ENCODE results near the gene BMP8A. TPM values are rescaled to one million over a fixed set of nuclear protein-coding genes. Genes with fewer than 3 reads are reported as not detected.

Gene BMP8A
- polyA plus RNA-seq, 2 donors = not detected

DNA sequence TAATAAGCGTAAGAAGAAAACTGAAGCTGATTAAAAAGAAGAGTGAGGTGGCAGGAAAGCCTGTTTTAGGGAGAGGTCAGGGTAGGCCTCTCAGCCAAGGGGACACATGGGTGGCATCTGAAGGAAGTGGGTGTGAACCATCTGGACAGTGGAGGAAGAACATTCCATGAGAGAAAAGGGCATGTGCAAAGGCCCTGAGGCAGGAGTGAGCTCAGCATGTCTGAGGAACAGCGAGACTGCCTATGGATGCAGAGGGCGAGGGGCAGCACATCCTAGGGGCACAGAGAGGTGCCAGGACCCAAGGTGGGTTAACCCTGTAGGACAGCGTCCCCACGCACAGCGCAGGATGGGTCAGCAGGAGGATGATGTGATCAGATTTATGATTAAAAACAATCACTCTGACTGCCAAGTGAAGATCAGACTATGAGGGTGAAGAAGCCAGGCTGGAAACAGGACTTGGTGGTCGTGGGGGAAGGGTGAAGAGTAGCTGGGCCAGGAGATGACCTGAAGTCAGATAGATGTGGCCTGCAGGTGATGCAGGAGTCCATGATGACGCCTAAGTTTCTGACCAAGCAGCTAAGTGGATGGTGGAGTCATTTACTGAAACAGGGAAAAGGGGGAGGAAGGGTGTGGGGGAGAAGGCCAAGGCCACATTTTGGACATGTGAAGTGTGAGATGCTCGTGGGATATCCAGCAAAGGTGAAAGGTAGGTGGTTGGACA, 47.3 kb downstream of the BMP8A start:
- no peaks in the 10 kb centered on the region for H3K4me1 ChIP-seq (ENCODE audit: control insufficient read depth in 2 of 2, insufficient read depth in 2 of 2, low read length in 1 of 2)
- WGBS, 2 donors = 87% methylated on average over 9 of the region's 9 CpGs
- H3K27ac ChIP-seq (ENCODE audit: low read depth in 2 of 2, low read length in 1 of 2) = no peak overlapping the region
- no peaks in the 10 kb centered on the region for H3K27me3 ChIP-seq (ENCODE audit: control insufficient read depth in 1 of 2, insufficient read depth in 2 of 2, low read length in 2 of 2)
- no peak overlapping the region for H3K4me3 ChIP-seq (ENCODE audit: low read depth in 1 of 2, low read length in 2 of 2)
- H3K36me3 ChIP-seq (ENCODE audit: control insufficient read depth in 2 of 2, insufficient read depth in 2 of 2, low read length in 1 of 2) = peaks cover 2 to 12% of the 10 kb centered on the region in 2 donors
- H3K9me3 ChIP-seq (ENCODE audit: control insufficient read depth in 2 of 2, insufficient read depth in 1 of 2, low read depth in 1 of 2, low read length in 1 of 2) = no peaks in the 10 kb centered on the region

DNA sequence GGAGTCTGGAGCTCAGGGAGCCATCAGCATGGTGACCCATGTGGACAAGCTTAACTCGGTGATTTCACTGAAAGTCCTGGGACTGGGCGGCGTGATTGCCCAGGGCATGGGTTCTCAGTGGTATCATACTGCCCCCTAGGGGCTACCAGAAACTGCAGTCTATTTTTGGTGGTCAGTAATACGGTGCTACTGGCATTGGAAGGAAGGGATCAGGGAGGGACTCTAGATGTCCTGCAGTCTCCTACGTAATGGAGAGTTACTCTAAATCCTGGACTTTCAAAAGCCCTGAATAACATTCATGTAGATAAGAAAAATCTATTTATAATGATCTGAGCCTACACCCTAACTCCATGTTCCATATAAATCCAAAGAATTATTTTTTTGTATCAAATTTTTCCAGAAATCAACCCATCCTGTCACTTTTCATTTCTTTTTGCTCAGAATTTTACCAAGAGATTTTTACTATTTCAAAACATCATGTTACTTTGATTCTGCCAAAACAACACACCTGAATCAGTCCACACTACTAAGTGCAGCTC, 47.9 kb downstream of the BMP8A start:
- Histone ChIP-seq H3K27ac (ENCODE audit: low read depth in 2 of 2, low read length in 1 of 2) (no peak overlapping the region), H3K4me3 (ENCODE audit: low read depth in 1 of 2, low read length in 2 of 2) (no peak overlapping the region), H3K36me3 (ENCODE audit: control insufficient read depth in 2 of 2, insufficient read depth in 2 of 2, low read length in 1 of 2) (peaks cover 2 to 12% of the 10 kb centered on the region in 2 donors), H3K27me3 (ENCODE audit: control insufficient read depth in 1 of 2, insufficient read depth in 2 of 2, low read length in 2 of 2) (no peaks in the 10 kb centered on the region), H3K4me1 (ENCODE audit: control insufficient read depth in 2 of 2, insufficient read depth in 2 of 2, low read length in 1 of 2) (no peaks in the 10 kb centered on the region), H3K9me3 (ENCODE audit: control insufficient read depth in 2 of 2, insufficient read depth in 1 of 2, low read depth in 1 of 2, low read length in 1 of 2) (no peaks in the 10 kb centered on the region)
- 7 to 11% methylated on average over 5 of the region's 5 CpGs for WGBS, 2 donors

DNA sequence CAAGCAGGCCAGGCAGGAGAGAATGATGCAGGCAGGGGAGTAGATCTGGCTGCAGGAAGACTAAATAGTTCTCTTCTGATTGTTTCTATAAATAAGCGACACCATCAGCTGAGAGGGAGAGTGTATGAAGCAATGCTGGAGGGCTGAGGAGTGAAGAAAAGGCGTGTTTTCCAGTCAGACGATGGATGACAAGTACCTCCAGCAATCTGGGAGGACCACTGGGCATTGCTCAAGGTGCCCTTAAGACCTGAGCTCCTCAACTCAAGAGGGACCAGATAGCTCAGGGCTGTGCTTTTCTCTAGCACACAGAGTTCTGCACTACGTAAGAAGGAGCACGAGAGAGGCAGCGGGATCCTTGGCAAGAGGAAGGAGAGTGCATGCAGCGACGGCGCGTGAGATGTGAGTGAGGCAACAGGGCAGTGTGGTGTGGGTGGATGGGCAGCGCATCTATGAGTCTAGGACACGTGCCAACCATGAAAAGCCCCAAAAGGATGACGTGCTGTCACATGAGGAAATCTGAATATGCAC, 49.1 kb downstream of the BMP8A start:
- Histone ChIP-seq H3K36me3 (ENCODE audit: control insufficient read depth in 2 of 2, insufficient read depth in 2 of 2, low read length in 1 of 2) (peaks cover 5 to 14% of the 10 kb centered on the region in 2 donors), H3K27ac (ENCODE audit: low read depth in 2 of 2, low read length in 1 of 2) (no peak overlapping the region), H3K4me3 (ENCODE audit: low read depth in 1 of 2, low read length in 2 of 2) (no peak overlapping the region), H3K27me3 (ENCODE audit: control insufficient read depth in 1 of 2, insufficient read depth in 2 of 2, low read length in 2 of 2) (no peaks in the 10 kb centered on the region), H3K4me1 (ENCODE audit: control insufficient read depth in 2 of 2, insufficient read depth in 2 of 2, low read length in 1 of 2) (no peaks in the 10 kb centered on the region), H3K9me3 (ENCODE audit: control insufficient read depth in 2 of 2, insufficient read depth in 1 of 2, low read depth in 1 of 2, low read length in 1 of 2) (no peaks in the 10 kb centered on the region)
- 79 to 84% methylated on average over 13 of the region's 13 CpGs for WGBS, 2 donors

DNA sequence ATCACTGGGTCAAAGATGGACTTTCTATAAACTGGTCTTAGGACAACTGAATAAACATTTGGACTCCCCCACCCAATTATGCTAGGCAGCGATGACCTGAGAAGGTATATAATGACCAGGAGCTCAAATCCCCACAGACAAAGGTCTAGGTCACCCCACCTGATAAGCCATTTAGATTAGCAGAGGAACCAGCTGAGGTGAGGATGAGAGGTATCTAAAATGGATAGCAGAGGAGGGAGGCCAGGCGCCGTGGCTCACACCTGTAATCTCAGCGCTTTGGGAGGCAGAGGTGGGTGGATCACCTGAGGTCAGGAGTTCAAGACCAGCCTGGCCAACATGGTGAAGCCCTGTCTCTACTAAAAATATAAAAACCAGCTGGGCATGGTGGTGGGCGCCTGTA, 51.5 kb downstream of the BMP8A start:
- H3K4me3 ChIP-seq (ENCODE audit: low read depth in 1 of 2, low read length in 2 of 2) = no peak overlapping the region
- H3K9me3 ChIP-seq (ENCODE audit: control insufficient read depth in 2 of 2, insufficient read depth in 1 of 2, low read depth in 1 of 2, low read length in 1 of 2) = no peaks in the 10 kb centered on the region
- H3K27ac ChIP-seq (ENCODE audit: low read depth in 2 of 2, low read length in 1 of 2) = no peak overlapping the region
- peaks cover 5 to 20% of the 10 kb centered on the region in 2 donors for H3K36me3 ChIP-seq (ENCODE audit: control insufficient read depth in 2 of 2, insufficient read depth in 2 of 2, low read length in 1 of 2)
- no peaks in the 10 kb centered on the region for H3K27me3 ChIP-seq (ENCODE audit: control insufficient read depth in 1 of 2, insufficient read depth in 2 of 2, low read length in 2 of 2)
- 91 to 97% methylated on average over 5 of the region's 5 CpGs for WGBS, 2 donors
- no peaks in the 10 kb centered on the region for H3K4me1 ChIP-seq (ENCODE audit: control insufficient read depth in 2 of 2, insufficient read depth in 2 of 2, low read length in 1 of 2)

DNA sequence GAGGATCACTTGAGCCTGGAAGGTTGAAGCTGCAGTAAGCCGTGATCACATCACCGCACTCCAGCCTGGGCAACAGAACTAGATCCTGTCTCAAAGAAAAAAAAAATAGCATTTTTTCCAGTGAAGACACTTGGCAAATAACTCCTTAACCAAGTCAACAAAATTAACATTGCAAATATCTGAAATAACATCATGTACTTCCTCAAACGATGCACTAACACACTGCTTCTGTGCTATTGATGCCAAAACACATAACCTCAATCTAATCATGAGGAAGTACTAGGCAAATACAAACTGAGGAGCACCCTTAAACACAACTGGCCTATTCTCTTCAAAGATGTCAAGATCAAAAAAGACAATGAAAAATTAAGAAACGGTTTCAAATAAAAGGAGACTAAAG, 52.9 kb downstream of the BMP8A start:
- no peaks in the 10 kb centered on the region for H3K9me3 ChIP-seq (ENCODE audit: control insufficient read depth in 2 of 2, insufficient read depth in 1 of 2, low read depth in 1 of 2, low read length in 1 of 2)
- no peak overlapping the region for H3K27ac ChIP-seq (ENCODE audit: low read depth in 2 of 2, low read length in 1 of 2)
- peaks cover 10 to 17% of the 10 kb centered on the region in 2 donors for H3K36me3 ChIP-seq (ENCODE audit: control insufficient read depth in 2 of 2, insufficient read depth in 2 of 2, low read length in 1 of 2)
- no peak overlapping the region for H3K4me3 ChIP-seq (ENCODE audit: low read depth in 1 of 2, low read length in 2 of 2)
- H3K27me3 ChIP-seq (ENCODE audit: control insufficient read depth in 1 of 2, insufficient read depth in 2 of 2, low read length in 2 of 2) = no peaks in the 10 kb centered on the region
- no peaks in the 10 kb centered on the region for H3K4me1 ChIP-seq (ENCODE audit: control insufficient read depth in 2 of 2, insufficient read depth in 2 of 2, low read length in 1 of 2)
- 73 to 80% methylated on average over 4 of the region's 4 CpGs for WGBS, 2 donors

DNA sequence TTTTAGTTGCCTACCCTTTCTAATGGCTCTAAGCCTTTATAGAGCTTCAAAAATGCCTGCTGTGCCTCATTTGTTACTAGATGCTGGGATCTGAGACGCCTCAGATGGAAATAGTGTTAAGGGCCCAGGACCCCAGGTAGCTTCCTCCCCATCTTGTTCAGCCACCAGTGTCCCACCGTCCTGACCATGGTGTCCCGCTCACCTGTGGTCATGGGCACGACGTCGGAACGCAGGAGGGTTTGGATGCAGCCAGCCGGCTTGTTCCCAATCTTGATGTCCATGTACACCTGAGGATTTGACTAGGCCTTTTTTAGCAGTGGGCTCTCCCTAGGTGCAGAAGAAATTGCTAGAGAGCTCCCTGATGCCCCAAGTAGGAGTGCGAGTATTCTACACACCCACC, 54.1 kb downstream of the BMP8A start:
- Histone ChIP-seq H3K9me3 (ENCODE audit: control insufficient read depth in 2 of 2, insufficient read depth in 1 of 2, low read depth in 1 of 2, low read length in 1 of 2) (no peaks in the 10 kb centered on the region), H3K4me3 (ENCODE audit: low read depth in 1 of 2, low read length in 2 of 2) (no peak overlapping the region), H3K4me1 (ENCODE audit: control insufficient read depth in 2 of 2, insufficient read depth in 2 of 2, low read length in 1 of 2) (no peaks in the 10 kb centered on the region), H3K27ac (ENCODE audit: low read depth in 2 of 2, low read length in 1 of 2) (no peak overlapping the region), H3K36me3 (ENCODE audit: control insufficient read depth in 2 of 2, insufficient read depth in 2 of 2, low read length in 1 of 2) (peaks cover 10 to 13% of the 10 kb centered on the region in 2 donors), H3K27me3 (ENCODE audit: control insufficient read depth in 1 of 2, insufficient read depth in 2 of 2, low read length in 2 of 2) (no peaks in the 10 kb centered on the region)
- 97% methylated on average over 9 of the region's 9 CpGs for whole genome bisulfite sequencing, 2 donors

DNA sequence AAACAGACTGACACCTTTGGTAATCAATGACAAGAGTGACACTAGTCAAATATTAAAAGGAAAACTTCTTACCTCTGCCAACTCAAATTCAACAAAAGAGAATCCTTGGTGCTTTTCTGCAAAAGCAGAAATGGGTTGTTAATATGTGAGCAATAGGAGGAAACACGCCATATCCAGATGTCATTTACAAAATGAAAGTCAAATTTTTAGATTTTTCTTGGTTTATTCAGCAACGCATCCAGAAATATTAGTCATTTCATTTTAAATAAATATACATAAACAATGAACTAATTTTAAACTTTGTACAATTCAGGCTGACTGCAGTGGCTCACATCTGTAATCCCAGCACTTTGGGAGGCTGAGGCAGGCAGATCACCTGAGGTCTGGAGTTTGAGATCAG, 62.8 kb downstream of the BMP8A start:
- 85 to 88% methylated on average over 2 of the region's 2 CpGs for WGBS, 2 donors
- Histone ChIP-seq H3K27ac (ENCODE audit: low read depth in 2 of 2, low read length in 1 of 2) (no peak overlapping the region), H3K4me3 (ENCODE audit: low read depth in 1 of 2, low read length in 2 of 2) (no peak overlapping the region), H3K27me3 (ENCODE audit: control insufficient read depth in 1 of 2, insufficient read depth in 2 of 2, low read length in 2 of 2) (no peaks in the 10 kb centered on the region), H3K36me3 (ENCODE audit: control insufficient read depth in 2 of 2, insufficient read depth in 2 of 2, low read length in 1 of 2) (no peaks in the 10 kb centered on the region), H3K9me3 (ENCODE audit: control insufficient read depth in 2 of 2, insufficient read depth in 1 of 2, low read depth in 1 of 2, low read length in 1 of 2) (no peaks in the 10 kb centered on the region), H3K4me1 (ENCODE audit: control insufficient read depth in 2 of 2, insufficient read depth in 2 of 2, low read length in 1 of 2) (no peaks in the 10 kb centered on the region)

DNA sequence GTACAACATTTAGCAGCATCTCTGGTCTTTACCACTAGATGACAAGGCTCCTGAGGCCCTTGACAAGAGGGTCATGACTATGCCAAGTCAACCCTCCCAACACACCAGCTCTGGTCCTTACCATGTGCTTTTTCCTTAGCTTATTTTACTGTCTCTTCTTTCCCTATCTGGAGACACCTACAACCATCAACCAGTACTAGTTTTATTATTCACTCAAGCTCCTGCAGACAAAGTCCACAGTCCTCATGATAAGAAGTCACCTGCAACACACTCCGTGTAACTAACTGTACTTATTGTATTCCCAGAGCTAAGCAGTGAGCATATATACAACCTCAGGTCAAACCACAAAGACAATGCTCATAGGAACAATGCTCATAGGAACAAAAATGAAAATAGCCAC, 69.8 kb downstream of the BMP8A start:
- Histone ChIP-seq H3K27me3 (ENCODE audit: control insufficient read depth in 1 of 2, insufficient read depth in 2 of 2, low read length in 2 of 2) (no peaks in the 10 kb centered on the region), H3K27ac (ENCODE audit: low read depth in 2 of 2, low read length in 1 of 2) (no peak overlapping the region), H3K36me3 (ENCODE audit: control insufficient read depth in 2 of 2, insufficient read depth in 2 of 2, low read length in 1 of 2) (peaks cover 25 to 43% of the 10 kb centered on the region in 2 donors), H3K9me3 (ENCODE audit: control insufficient read depth in 2 of 2, insufficient read depth in 1 of 2, low read depth in 1 of 2, low read length in 1 of 2) (no peaks in the 10 kb centered on the region), H3K4me3 (ENCODE audit: low read depth in 1 of 2, low read length in 2 of 2) (no peak overlapping the region), H3K4me1 (ENCODE audit: control insufficient read depth in 2 of 2, insufficient read depth in 2 of 2, low read length in 1 of 2) (no peaks in the 10 kb centered on the region)
- 77 to 100% methylated on average over 1 of the region's 1 CpG for WGBS, 2 donors

DNA sequence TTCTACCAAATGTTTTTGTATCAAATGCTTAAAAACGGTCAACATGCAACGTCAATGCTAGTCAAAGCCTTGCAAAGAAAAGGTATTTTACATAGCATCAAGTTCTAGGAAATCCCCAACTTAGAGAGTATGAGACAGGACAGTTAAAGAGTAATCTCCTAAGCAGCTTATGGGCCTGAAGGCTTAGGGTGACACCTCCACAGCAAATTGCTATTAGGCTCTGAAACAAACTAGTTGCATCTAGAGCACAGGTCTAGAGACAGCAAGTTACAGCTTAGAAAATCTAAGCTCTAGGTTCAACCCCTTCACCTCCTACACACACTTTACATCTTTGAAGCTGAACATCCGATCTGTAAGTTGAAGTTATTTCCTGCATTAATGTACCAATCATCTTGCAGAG, 71.5 kb downstream of the BMP8A start:
- H3K9me3 ChIP-seq (ENCODE audit: control insufficient read depth in 2 of 2, insufficient read depth in 1 of 2, low read depth in 1 of 2, low read length in 1 of 2) = no peaks in the 10 kb centered on the region
- 82 to 85% methylated on average over 3 of the region's 3 CpGs for WGBS, 2 donors
- no peak overlapping the region for H3K4me3 ChIP-seq (ENCODE audit: low read depth in 1 of 2, low read length in 2 of 2)
- no peaks in the 10 kb centered on the region for H3K27me3 ChIP-seq (ENCODE audit: control insufficient read depth in 1 of 2, insufficient read depth in 2 of 2, low read length in 2 of 2)
- H3K27ac ChIP-seq (ENCODE audit: low read depth in 2 of 2, low read length in 1 of 2) = no peak overlapping the region
- H3K36me3 ChIP-seq (ENCODE audit: control insufficient read depth in 2 of 2, insufficient read depth in 2 of 2, low read length in 1 of 2) = peaks cover 29 to 48% of the 10 kb centered on the region in 2 donors
- peaks cover 0 to 2% of the 10 kb centered on the region in 2 donors for H3K4me1 ChIP-seq (ENCODE audit: control insufficient read depth in 2 of 2, insufficient read depth in 2 of 2, low read length in 1 of 2)

DNA sequence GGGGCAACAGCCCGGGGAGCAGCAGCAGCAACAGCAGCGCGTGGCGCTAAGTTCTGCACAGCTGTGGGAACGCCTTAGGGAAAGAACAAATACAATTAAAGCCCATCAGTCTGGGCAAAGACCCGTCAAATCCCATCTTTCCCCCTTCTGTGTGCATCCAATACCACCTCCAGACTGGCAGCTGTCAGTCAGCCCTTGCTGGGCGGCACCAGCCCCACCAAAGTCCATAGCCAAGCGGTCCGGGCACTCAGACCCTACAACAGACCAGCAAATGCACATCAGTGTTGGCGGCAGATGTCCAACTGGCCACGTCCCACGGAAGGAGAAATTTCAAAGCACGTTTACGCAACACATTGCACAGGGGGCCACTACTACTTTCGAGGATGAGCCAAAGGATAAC, 72.2 kb downstream of the BMP8A start:
- no peaks in the 10 kb centered on the region for H3K9me3 ChIP-seq (ENCODE audit: control insufficient read depth in 2 of 2, insufficient read depth in 1 of 2, low read depth in 1 of 2, low read length in 1 of 2)
- H3K36me3 ChIP-seq (ENCODE audit: control insufficient read depth in 2 of 2, insufficient read depth in 2 of 2, low read length in 1 of 2) = peaks cover 32 to 48% of the 10 kb centered on the region in 2 donors
- H3K27me3 ChIP-seq (ENCODE audit: control insufficient read depth in 1 of 2, insufficient read depth in 2 of 2, low read length in 2 of 2) = no peaks in the 10 kb centered on the region
- 90 to 92% methylated on average over 15 of the region's 15 CpGs for WGBS, 2 donors
- no peak overlapping the region for H3K27ac ChIP-seq (ENCODE audit: low read depth in 2 of 2, low read length in 1 of 2)
- peaks cover 0 to 2% of the 10 kb centered on the region in 2 donors for H3K4me1 ChIP-seq (ENCODE audit: control insufficient read depth in 2 of 2, insufficient read depth in 2 of 2, low read length in 1 of 2)
- no peak overlapping the region for H3K4me3 ChIP-seq (ENCODE audit: low read depth in 1 of 2, low read length in 2 of 2)
